Measurements from ENCODE around the gene TSPAN2.
A peak's percentile ranks its signal among the peaks of the same experiment; 100 is the strongest.

TSPAN2 gene

GRCh38 chr1:115107516-115108260, 18.4 kb upstream of the TSPAN2 start:
- TF ChIP-seq, protein P1, sequence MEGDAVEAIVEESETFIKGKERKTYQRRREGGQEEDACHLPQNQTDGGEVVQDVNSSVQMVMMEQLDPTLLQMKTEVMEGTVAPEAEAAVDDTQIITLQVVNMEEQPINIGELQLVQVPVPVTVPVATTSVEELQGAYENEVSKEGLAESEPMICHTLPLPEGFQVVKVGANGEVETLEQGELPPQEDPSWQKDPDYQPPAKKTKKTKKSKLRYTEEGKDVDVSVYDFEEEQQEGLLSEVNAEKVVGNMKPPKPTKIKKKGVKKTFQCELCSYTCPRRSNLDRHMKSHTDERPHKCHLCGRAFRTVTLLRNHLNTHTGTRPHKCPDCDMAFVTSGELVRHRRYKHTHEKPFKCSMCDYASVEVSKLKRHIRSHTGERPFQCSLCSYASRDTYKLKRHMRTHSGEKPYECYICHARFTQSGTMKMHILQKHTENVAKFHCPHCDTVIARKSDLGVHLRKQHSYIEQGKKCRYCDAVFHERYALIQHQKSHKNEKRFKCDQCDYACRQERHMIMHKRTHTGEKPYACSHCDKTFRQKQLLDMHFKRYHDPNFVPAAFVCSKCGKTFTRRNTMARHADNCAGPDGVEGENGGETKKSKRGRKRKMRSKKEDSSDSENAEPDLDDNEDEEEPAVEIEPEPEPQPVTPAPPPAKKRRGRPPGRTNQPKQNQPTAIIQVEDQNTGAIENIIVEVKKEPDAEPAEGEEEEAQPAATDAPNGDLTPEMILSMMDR (IDR thresholded peaks at IDR 0.05; ENCODE audit: low read depth, low read length): no peak
- in situ Hi-C loops (cut with HindIII; ENCODE audit: low sequenced_read_pairs): no loop called here
- no peak overlapping the region for H3K4me3 ChIP-seq (ENCODE audit: low read depth, low read length)
- no peak for DNase-seq (ENCODE audit: low read depth, low spot score)

DNA sequence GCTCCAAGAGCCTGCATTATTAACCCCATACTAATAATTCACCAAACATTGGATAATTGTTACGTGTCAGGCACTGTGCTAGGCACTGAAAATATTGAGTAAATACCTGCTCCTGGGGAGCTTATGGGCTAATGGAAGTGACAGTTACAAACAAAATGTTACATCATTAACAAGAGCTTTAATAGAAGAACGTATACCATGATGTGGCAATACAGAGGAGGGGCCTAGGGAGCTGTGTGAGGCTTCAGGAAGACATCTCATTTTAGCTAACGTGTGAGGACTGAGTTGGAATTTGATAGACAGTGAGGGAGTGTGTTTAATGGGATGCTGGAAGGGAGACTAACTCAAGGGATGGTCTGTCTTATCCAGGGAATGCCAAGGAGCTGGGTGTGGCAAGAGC, 16.5 kb upstream of the TSPAN2 start:
- TF ChIP-seq, protein P1 (IDR thresholded peaks at IDR 0.05; ENCODE audit: low read depth, low read length): no peak
- H3K4me3 ChIP-seq (ENCODE audit: low read depth, low read length): no peak overlapping the region
- no peak for DNase-seq (ENCODE audit: low read depth, low spot score)
- in situ Hi-C loops (cut with HindIII; ENCODE audit: low sequenced_read_pairs): no loop called here

DNA sequence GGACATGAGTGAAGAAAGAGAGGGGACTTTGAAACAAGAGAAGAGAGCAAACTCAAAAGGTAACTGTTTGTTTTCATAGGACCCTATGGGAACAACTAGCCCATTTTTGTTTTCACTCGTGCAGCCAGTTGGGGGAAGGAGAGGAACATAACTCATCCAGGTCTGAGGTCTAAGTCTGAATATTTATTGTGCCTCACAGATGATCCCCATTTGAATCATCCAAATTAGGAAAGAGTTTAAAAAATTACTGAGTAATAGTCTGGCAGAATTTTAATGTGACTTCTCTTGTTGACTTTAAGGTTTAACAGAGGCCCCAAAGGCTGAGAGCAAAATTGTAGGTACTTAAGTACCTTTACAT, 10.4 kb upstream of the TSPAN2 start:
- TF ChIP-seq, protein P1 (IDR thresholded peaks at IDR 0.05; ENCODE audit: low read depth, low read length): no peak
- no peak overlapping the region for H3K4me3 ChIP-seq (ENCODE audit: low read depth, low read length)
- in situ Hi-C loops (cut with HindIII; ENCODE audit: low sequenced_read_pairs): no loop called here
- DNase-seq (ENCODE audit: low read depth, low spot score): no peak

- in situ Hi-C loops (cut with HindIII; ENCODE audit: low sequenced_read_pairs): no loop called here
- TF ChIP-seq, protein P1 (IDR thresholded peaks at IDR 0.05; ENCODE audit: low read depth, low read length): no peak
- H3K4me3 ChIP-seq (ENCODE audit: low read depth, low read length): peak overlapping the region; percentile 1
- DNase-seq (ENCODE audit: low read depth, low spot score): peak; percentile 77
These were observed 9.8 kb upstream of the TSPAN2 start for GRCh38 chr1:115098979-115099692.

DNA sequence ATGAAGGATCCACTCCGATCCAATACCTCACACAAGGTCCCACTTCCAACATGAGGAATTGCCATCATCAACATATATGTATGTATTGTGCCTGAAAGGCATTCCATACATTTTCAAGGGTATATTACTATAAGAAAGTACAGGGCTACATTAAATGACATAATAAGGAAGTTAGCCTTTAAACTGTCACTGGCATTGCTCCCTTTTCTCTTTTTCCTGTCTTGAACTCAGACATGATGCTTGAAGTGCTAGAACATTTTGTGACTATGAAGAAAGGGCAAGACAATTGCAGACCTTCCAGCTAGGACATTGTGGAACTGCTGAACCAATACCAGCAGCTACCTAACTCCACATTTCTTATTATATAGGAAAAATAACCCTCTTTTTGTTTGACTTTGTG, 2.9 kb upstream of the TSPAN2 start:
- H3K4me3 ChIP-seq (ENCODE audit: low read depth, low read length): no peak overlapping the region
- in situ Hi-C loops (cut with HindIII; ENCODE audit: low sequenced_read_pairs): no loop called here
- DNase-seq (ENCODE audit: low read depth, low spot score): no peak
- TF ChIP-seq, protein P1 (IDR thresholded peaks at IDR 0.05; ENCODE audit: low read depth, low read length): no peak

- H3K4me3 ChIP-seq (ENCODE audit: low read depth, low read length): no peak overlapping the region
- no peak for DNase-seq (ENCODE audit: low read depth, low spot score)
- TF ChIP-seq, protein P1 (IDR thresholded peaks at IDR 0.05; ENCODE audit: low read depth, low read length): no peak
- in situ Hi-C loops (cut with HindIII; ENCODE audit: low sequenced_read_pairs): no loop called here
These were observed 2.3 kb upstream of the TSPAN2 start for GRCh38 chr1:115091572-115091971.
